ENCODE results near the gene CADM1.

- TF ChIP-seq CTCF (IDR thresholded peaks at IDR 0.05; ENCODE audit: low read depth, low read length, poor library complexity, severe bottlenecking) (no peak), EZH2phosphoT487 (IDR thresholded peaks at IDR 0.05; ENCODE audit: borderline replicate concordance, low read length) (no peak)
These were observed 151.3 kb downstream of the CADM1 start for GRCh38 chr11:115352805-115353485.
